Dedifferentiated amniotic fluid mesenchymal stem cell (primary cell): Measurements from ENCODE around the gene ADGRV1.
"Not testable (repeated sequence)": the region's sequence is repeated elsewhere in the genome, so short reads cannot be mapped to it uniquely, and the experiment has no call there.

ENCODE experiments used
- DNase-seq: peaks from one replicate; pipeline ENCODE4 v3.0.0-alpha.2; 2016; ENCODE audit errors: extremely low spot score

Gene ADGRV1

GRCh38 chr5:90940227-90940995, 381.8 kb downstream of the ADGRV1 start:
- DNase-seq, result no peak

DNA sequence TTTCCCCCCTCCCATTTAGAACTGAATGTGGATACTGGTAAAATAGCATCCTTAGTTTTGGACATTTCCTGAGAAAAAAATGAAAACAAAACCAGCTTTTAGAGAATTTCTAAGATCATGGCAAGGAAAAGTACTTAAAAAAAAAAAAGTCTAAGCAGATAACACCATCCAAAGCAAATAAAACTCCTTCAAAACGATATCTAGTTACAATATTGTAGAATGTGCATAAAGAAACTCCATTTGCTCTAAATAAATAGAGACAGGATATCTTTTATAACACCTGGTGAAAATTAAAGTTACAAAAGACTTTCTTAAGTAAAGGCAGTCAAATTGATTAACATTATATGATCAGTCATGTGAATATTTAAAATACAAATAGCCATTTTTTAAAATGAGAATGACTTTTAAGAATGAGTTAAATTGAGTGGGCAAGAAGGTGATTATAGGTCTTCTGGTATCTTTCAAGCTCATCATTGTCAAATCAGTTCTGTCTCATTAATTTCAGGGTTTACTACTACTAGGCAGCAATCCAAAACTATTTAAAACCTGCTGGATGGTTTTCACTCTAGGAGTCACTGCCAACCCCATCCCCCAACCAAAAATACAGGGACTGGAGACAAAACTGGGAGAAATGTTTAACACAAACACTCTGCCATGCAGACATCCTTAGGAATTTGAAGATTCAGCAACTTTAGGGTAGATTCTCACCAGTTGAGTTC, 382.6 kb downstream of the ADGRV1 start:
- no peak for DNase-seq

- no peak for DNase-seq
Measured at GRCh38 chr5:90944116-90944515, 385.5 kb downstream of the ADGRV1 start.

GRCh38 chr5:90947667-90948066, 389.1 kb downstream of the ADGRV1 start:
- no peak for DNase-seq

GRCh38 chr5:90948969-90949368, 390.4 kb downstream of the ADGRV1 start:
- DNase-seq, result no peak

- no peak for DNase-seq
Measured at GRCh38 chr5:90949469-90950358, 391.1 kb downstream of the ADGRV1 start.

DNA sequence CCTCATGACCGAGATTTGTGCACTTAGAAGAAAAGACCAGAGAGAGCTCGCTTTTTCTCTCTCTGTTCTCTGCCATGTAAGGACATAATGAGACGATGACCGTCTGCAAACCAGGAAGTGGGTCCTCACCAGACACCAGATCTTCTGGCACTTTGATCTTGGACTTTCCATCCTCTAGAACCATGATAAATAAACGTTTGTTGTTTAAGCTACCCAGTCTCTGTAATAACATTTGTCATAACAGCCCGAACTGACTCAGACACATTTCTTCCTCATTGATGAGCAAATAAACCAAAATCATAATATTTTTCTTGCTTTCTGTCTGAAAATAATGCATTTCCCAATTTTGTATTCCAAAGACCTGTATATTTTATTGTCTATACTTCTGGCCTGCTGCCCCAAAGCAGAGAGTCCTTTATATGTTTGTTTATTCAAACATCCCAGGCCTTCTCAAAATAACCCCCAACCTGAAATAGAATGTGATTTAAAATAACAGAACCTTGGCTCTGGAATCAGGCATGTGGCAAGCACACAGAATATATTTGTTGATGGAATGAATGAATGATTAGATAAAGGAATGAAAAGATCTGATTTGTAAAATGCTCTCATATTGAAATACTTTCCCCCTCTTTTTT, 396.5 kb downstream of the ADGRV1 start:
- no peak for DNase-seq

DNA sequence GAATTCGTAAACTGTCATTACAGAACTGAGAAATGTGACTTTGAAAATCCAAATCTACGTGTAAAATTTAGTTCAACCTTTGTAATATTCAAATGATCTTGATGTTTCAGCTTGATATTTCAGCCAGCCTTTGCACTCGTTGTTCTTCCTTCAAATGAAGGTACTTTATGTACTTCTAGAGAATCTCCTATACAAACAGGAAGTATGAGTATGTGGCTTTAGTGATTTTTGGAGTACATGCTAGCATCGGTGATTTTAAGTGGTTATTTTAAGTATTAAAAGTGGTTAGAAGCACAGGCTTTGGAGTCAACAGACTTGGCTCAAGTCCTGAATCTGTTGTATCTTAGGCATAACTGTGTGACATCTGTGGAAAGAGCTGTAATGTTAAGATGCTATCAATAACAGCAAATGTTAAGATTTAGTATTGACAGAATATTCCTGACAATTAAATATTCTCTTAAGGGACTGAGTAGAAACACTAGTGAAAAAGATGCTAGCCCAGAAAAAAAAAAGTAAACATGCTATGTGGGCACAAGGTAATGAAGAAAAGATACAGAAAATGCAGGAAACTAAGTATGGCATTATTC, 398.0 kb downstream of the ADGRV1 start:
- DNase-seq, result no peak

DNA sequence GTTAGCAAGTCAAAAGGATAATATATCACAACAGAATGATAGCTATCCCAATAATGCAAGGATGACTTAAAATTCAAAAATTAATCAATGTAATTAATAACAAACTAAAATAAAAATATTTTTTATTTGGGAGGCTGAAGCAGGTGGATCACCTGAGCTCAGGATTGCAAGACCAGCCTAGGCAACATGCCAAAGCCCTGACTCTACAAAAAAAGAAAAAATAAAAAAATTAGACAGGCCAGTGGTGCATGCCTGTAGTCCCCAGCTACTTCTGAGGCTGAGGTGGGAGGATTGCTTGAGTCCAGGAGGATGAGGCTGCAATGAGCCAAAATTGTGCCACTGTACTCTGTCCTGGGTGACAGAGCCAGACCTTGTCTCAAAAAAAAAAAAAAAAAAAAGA, 399.3 kb downstream of the ADGRV1 start:
- no peak for DNase-seq

DNA sequence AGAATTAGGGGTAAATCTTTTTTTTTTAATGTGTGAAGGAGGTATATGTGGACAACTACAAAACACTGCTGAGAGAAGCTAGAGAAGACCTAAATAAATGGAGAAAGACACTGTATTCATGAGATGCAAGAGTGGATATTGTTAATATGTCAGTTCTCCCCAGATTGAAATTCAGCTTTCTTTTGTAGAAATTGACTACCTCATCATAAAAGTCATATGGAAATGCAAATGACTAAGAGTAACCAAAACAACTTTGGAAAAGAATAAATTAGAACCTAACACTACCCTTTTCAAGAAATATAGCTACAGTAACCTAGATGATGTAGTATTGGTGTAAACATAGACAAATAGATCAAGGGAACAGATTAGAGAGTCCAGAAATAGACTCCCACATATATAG, 400.7 kb downstream of the ADGRV1 start:
- no peak for DNase-seq

DNA sequence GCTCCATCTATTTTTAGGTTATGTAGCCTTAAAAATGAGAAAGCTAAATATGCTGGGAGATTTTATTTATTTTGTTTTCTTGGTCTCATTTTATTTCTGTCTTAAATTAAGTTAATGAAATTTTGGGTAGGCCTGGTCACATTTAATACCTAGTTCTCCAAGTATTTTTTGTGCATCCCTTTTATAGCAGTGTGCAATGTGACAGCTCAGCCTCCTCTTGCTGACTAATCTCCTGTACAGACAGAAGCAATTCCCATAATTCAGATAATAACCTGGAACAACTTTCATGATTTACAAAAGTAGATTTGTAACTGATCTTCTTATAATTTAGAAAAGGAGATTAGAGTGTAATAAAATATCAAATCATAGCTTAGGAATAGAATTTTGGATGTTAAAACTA, 403.9 kb downstream of the ADGRV1 start:
- DNase-seq, result no peak

DNA sequence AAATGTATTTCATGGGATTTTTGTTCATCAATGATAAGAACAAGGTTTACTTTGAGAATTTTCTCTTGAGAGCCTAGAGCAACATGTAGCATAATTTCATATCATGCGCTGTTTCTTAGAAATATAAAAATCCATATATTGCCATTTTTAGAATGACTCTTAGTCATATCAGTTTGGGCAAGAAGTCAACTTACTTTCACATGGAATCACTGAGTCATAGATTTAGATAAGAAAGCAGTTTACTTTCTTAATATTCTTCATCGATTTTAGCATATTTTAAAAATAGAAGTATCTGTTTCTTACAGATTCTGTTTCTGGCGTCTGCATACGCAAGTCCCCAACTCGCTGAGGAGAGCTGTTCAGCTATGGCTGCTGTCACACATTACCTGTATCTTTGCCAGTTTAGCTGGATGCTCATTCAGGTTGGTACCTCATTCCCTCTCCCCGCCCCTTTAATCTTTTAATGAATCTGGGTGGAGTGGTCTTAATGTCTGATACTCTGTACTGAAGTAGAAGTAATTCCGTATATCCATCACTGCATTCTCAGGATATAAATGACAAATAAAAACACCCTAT, 406.6 kb downstream of the ADGRV1 start:
- DNase-seq, result no peak

GRCh38 chr5:90967443-90967842, 408.8 kb downstream of the ADGRV1 start:
- DNase-seq, result no peak

- no peak for DNase-seq
Measured at GRCh38 chr5:90967851-90968250, 409.3 kb downstream of the ADGRV1 start.

DNA sequence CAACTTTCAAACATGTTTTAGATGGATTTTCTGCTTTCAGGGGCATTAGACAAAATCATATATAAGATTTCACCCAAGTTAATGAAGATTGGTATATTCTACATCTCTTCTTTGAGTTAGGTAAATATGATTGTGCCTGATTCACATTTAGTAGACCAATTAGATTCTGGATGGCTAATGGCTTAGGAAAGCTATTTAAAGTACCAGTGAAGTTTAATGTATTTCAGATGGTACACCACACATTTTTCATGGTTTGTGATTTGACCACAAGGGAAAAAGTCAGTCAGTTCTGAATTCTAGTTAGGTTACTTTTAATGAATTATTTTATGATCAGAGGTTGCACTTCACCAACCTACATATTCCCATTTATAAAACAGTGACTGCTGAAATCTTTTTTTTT, 409.7 kb downstream of the ADGRV1 start:
- DNase-seq, result no peak

DNA sequence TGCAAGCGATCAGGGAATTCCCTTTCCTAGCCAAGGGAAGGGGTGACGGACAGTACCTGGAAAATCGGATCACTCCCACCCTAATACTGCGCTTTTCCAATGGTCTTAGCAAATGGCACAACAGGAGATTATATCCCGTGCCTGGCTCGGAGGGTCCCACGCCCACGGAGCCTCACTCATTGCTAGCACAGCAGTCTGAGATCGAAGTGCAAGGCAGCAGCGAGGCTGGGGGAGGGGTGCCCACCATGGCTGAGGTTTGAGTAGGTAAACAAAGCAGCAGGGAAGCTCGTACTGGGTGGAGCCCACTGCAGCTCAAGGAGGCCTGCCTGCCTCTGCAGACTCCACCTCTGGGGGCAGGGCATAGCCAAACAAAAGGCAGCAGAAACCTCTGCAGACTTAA, 411.3 kb downstream of the ADGRV1 start:
- not testable (repeated sequence) for DNase-seq

- DNase-seq, result no peak
Measured at GRCh38 chr5:90981177-90981576, 422.6 kb downstream of the ADGRV1 start.

DNA sequence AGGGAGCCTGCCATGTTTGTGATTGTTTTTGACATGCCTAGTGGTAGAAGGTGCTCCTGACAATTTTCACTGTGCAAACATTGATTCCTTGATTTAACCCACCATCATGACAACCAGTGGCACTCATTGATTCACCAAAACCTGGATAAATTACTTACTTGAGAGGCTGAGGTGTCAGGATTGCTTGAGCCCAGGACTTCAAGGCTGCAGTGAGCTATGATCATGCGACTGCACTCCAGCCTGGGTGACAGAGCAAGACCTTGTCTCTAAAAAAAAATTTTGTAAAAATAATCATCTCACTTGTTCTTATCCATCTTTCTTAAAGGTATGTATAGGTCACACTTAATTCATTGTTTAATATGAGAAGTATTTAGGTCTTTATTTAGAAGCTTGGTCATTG, 423.2 kb downstream of the ADGRV1 start:
- no peak for DNase-seq

- DNase-seq, result no peak
Measured at GRCh38 chr5:90982576-90982975, 424.0 kb downstream of the ADGRV1 start.

DNA sequence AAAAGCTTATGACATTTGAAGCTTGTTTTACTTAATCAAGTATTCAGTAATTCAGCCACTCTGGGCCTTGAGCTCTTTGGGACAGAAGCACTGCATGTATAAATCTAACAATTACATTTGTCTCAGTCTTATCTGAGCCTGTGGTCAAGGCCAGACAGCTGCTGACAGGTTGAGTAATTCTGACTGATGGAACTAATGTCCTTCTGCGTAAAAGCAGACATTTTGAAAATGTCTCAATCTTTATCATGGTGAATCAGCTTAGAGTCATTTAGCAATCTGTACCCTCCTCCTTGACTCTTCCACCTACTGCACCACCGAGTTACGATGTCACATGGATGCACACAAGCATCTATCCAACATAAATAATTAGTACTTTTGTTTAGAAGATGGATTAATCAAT, 424.6 kb downstream of the ADGRV1 start:
- no peak for DNase-seq

DNA sequence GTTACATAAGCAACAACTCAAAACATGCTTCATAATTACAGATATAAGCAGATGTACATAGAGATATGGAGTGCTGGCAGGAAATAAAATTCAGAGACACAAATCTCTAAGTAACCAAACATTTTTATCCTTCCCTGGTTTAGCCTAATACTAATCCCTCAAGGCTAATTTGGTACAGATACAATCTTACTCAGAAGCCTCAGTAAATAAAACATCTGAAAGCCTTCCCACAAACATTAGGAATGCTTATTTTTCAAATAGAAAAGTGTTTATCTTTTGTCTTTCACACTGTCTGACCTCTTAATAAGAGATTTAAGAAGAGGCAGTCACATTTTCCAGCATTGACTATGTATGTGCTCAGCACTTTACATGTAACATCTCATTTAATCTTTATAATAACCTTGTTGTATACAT, 425.1 kb downstream of the ADGRV1 start:
- no peak for DNase-seq
